HepG2 (cell line): Measurements from ENCODE around the gene SLC15A3. TPM values are rescaled to one million over a fixed set of nuclear protein-coding genes. Genes with fewer than 3 reads are reported as not detected.

Source experiments
- BORCS8-MEF2B ChIP-seq: sonication (generic); formaldehyde crosslinking; IDR thresholded peaks from 2 replicates; pipeline ENCODE4 v1.8.0; 2022; ENCODE audit warnings: mild to moderate bottlenecking, missing genetic modification reagents
- BRCA1 ChIP-seq: sonication (generic); formaldehyde crosslinking; IDR thresholded peaks from 2 replicates; pipeline ENCODE4 v1.4.0; 2020; ENCODE audit warnings: missing genetic modification reagents
- HHEX ChIP-seq: IDR thresholded peaks from 2 replicates; pipeline ENCODE4 v1.6.1; 2016; ENCODE audit warnings: control low read depth
- HOXD1 ChIP-seq: sonication (generic); formaldehyde crosslinking; IDR thresholded peaks from 2 replicates; pipeline ENCODE4 v1.5.0; 2020; ENCODE audit warnings: missing genetic modification reagents
- MAFG ChIP-seq: sonication (generic); formaldehyde crosslinking; IDR thresholded peaks from 2 replicates; pipeline ENCODE4 v1.5.1; 2020; ENCODE audit warnings: mild to moderate bottlenecking, missing genetic modification reagents
- REXO4 ChIP-seq: sonication (generic); formaldehyde crosslinking; IDR thresholded peaks from 2 replicates; pipeline ENCODE4 v1.8.0; 2022; ENCODE audit warnings: missing genetic modification reagents, mild to moderate bottlenecking, borderline replicate concordance
- ZNF121 ChIP-seq: sonication (generic); formaldehyde crosslinking; IDR thresholded peaks from 2 replicates; pipeline ENCODE4 v1.5.0; 2020; ENCODE audit warnings: mild to moderate bottlenecking, missing genetic modification reagents
- ZNF251 ChIP-seq: sonication (generic); formaldehyde crosslinking; IDR thresholded peaks from 2 replicates; pipeline ENCODE4 v1.9.0; 2021; ENCODE audit warnings: mild to moderate bottlenecking, missing genetic modification reagents
- ZNF264 ChIP-seq: sonication (generic); formaldehyde crosslinking; IDR thresholded peaks from 2 replicates; pipeline ENCODE4 v1.4.0; 2020; ENCODE audit warnings: missing genetic modification reagents
- ZNF737 ChIP-seq: sonication (generic); formaldehyde crosslinking; IDR thresholded peaks from 2 replicates; pipeline ENCODE4 v1.5.0; 2020; ENCODE audit warnings: missing genetic modification reagents, mild to moderate bottlenecking, borderline replicate concordance
- ZNF841 ChIP-seq: sonication (generic); formaldehyde crosslinking; IDR thresholded peaks from 2 replicates; pipeline ENCODE4 v1.8.1; 2023; ENCODE audit warnings: missing genetic modification reagents, borderline replicate concordance
- polyA plus RNA-seq, 8 experiments: library from polyadenylated mRNA; depleted of rRNA in 3 of 8; stranded (reverse) in 7 of 8; unstranded in 1 of 8; fragments of >200 nt; fragmentation: Illumina TruSeq in 4 of 8; extraction: Trizol in 4 of 8; gene quantifications; 2 replicates each; pipeline versions ENCODE4 v1.2.1 to v1.2.3, GENCODE V29; 2011 to 2016; ENCODE audit warnings: low read depth in 4 of 8, missing spikeins in 1 of 8, mixed read lengths in 1 of 8; ENCODE audit not compliant: insufficient read depth in 1 of 8
- total RNA-seq, 5 experiments: library from RNA; depleted of rRNA; stranded (reverse); fragments of >200 nt; fragmentation: Illumina TruSeq; extraction: Trizol; gene quantifications; 2 replicates each; pipeline ENCODE4 v1.2.3, GENCODE V29; 2016; ENCODE audit warnings: low read depth in 1 of 5
- TF ChIP-seq, protein P1 (sequence below): sonication (generic); formaldehyde crosslinking; IDR thresholded peaks from 2 replicates; pipeline ENCODE4 v1.4.0; 2020; ENCODE audit warnings: mild to moderate bottlenecking, missing genetic modification reagents, borderline replicate concordance
- TF ChIP-seq, protein P2 (sequence below): sonication (generic); formaldehyde crosslinking; IDR thresholded peaks from 2 replicates; pipeline ENCODE4 v1.4.0; 2020; ENCODE audit warnings: missing genetic modification reagents
- TF ChIP-seq, protein P3 (sequence below): sonication (generic); formaldehyde crosslinking; IDR thresholded peaks from 2 replicates; pipeline ENCODE4 v1.4.0; 2020; ENCODE audit warnings: missing genetic modification reagents, borderline replicate concordance

SLC15A3 gene
- total and polyA plus RNA-seq, 2 of the 13 experiments (the other 11 are each of a cell fraction or from before 2014, with no cell fraction given) = 0.45 to 0.77 TPM

DNA sequence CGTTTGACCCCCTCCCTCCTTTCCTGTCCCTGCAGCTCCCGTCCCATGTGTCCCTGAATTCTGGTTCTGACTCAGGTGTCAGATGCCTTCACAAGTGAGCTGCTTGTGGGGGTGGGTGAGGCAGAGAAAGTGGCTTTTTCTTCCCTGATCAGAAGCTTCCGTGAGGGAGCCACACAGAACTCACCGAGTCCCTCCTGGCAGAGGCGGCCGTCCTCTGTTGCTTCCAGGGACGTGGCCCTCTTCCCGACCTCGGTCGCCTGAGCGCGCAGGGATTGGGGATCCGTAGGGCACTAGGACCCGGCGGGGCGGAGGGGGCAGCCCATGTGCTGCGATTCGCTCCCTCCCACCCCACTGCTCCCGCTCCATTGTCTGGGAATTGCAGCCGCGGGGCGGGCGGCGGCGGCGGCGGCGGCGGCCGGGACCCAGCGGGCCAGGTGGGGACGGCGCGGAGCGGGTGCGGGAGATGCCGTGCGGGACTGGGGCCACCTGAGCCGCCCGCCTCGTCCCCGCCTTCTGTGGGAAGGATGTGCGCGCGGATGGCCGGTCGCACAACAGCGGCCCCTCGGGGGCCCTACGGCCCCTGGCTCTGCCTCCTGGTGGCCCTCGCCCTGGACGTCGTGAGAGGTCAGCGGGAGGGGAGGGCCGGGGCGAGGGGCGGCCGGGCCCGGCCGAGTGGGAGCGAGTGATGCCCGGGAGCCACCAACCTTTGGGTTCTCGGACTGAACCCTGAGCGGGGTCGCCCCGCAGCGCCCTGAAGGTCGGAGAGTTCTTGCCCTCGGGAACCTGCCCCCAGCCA, 27.7 kb downstream of the SLC15A3 start, which contains the start of gene TMEM132A (continued):
- TF ChIP-seq, protein P1, sequence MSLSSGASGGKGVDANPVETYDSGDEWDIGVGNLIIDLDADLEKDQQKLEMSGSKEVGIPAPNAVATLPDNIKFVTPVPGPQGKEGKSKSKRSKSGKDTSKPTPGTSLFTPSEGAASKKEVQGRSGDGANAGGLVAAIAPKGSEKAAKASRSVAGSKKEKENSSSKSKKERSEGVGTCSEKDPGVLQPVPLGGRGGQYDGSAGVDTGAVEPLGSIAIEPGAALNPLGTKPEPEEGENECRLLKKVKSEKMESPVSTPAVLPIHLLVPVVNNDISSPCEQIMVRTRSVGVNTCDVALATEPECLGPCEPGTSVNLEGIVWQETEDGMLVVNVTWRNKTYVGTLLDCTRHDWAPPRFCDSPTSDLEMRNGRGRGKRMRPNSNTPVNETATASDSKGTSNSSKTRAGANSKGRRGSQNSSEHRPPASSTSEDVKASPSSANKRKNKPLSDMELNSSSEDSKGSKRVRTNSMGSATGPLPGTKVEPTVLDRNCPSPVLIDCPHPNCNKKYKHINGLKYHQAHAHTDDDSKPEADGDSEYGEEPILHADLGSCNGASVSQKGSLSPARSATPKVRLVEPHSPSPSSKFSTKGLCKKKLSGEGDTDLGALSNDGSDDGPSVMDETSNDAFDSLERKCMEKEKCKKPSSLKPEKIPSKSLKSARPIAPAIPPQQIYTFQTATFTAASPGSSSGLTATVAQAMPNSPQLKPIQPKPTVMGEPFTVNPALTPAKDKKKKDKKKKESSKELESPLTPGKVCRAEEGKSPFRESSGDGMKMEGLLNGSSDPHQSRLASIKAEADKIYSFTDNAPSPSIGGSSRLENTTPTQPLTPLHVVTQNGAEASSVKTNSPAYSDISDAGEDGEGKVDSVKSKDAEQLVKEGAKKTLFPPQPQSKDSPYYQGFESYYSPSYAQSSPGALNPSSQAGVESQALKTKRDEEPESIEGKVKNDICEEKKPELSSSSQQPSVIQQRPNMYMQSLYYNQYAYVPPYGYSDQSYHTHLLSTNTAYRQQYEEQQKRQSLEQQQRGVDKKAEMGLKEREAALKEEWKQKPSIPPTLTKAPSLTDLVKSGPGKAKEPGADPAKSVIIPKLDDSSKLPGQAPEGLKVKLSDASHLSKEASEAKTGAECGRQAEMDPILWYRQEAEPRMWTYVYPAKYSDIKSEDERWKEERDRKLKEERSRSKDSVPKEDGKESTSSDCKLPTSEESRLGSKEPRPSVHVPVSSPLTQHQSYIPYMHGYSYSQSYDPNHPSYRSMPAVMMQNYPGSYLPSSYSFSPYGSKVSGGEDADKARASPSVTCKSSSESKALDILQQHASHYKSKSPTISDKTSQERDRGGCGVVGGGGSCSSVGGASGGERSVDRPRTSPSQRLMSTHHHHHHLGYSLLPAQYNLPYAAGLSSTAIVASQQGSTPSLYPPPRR (CRISPR knock-in tag) = no peak
- TF ChIP-seq, protein P2, sequence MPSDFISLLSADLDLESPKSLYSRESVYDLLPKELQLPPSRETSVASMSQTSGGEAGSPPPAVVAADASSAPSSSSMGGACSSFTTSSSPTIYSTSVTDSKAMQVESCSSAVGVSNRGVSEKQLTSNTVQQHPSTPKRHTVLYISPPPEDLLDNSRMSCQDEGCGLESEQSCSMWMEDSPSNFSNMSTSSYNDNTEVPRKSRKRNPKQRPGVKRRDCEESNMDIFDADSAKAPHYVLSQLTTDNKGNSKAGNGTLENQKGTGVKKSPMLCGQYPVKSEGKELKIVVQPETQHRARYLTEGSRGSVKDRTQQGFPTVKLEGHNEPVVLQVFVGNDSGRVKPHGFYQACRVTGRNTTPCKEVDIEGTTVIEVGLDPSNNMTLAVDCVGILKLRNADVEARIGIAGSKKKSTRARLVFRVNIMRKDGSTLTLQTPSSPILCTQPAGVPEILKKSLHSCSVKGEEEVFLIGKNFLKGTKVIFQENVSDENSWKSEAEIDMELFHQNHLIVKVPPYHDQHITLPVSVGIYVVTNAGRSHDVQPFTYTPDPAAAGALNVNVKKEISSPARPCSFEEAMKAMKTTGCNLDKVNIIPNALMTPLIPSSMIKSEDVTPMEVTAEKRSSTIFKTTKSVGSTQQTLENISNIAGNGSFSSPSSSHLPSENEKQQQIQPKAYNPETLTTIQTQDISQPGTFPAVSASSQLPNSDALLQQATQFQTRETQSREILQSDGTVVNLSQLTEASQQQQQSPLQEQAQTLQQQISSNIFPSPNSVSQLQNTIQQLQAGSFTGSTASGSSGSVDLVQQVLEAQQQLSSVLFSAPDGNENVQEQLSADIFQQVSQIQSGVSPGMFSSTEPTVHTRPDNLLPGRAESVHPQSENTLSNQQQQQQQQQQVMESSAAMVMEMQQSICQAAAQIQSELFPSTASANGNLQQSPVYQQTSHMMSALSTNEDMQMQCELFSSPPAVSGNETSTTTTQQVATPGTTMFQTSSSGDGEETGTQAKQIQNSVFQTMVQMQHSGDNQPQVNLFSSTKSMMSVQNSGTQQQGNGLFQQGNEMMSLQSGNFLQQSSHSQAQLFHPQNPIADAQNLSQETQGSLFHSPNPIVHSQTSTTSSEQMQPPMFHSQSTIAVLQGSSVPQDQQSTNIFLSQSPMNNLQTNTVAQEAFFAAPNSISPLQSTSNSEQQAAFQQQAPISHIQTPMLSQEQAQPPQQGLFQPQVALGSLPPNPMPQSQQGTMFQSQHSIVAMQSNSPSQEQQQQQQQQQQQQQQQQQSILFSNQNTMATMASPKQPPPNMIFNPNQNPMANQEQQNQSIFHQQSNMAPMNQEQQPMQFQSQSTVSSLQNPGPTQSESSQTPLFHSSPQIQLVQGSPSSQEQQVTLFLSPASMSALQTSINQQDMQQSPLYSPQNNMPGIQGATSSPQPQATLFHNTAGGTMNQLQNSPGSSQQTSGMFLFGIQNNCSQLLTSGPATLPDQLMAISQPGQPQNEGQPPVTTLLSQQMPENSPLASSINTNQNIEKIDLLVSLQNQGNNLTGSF (CRISPR knock-in tag) = no peak
- TF ChIP-seq BRCA1 (no peak), ZNF841 (CRISPR knock-in tag) (no peak), BORCS8-MEF2B (peak; percentile 64; the same call in 1 of the 2 replicates), HOXD1 (no peak), ZNF121 (CRISPR knock-in tag) (no peak), ZNF251 (CRISPR knock-in tag) (no peak), ZNF264 (no peak), ZNF737 (no peak), REXO4 (CRISPR knock-in tag) (no peak), MAFG (no peak), HHEX (CRISPR knock-in tag) (no peak)
- TF ChIP-seq, protein P3, sequence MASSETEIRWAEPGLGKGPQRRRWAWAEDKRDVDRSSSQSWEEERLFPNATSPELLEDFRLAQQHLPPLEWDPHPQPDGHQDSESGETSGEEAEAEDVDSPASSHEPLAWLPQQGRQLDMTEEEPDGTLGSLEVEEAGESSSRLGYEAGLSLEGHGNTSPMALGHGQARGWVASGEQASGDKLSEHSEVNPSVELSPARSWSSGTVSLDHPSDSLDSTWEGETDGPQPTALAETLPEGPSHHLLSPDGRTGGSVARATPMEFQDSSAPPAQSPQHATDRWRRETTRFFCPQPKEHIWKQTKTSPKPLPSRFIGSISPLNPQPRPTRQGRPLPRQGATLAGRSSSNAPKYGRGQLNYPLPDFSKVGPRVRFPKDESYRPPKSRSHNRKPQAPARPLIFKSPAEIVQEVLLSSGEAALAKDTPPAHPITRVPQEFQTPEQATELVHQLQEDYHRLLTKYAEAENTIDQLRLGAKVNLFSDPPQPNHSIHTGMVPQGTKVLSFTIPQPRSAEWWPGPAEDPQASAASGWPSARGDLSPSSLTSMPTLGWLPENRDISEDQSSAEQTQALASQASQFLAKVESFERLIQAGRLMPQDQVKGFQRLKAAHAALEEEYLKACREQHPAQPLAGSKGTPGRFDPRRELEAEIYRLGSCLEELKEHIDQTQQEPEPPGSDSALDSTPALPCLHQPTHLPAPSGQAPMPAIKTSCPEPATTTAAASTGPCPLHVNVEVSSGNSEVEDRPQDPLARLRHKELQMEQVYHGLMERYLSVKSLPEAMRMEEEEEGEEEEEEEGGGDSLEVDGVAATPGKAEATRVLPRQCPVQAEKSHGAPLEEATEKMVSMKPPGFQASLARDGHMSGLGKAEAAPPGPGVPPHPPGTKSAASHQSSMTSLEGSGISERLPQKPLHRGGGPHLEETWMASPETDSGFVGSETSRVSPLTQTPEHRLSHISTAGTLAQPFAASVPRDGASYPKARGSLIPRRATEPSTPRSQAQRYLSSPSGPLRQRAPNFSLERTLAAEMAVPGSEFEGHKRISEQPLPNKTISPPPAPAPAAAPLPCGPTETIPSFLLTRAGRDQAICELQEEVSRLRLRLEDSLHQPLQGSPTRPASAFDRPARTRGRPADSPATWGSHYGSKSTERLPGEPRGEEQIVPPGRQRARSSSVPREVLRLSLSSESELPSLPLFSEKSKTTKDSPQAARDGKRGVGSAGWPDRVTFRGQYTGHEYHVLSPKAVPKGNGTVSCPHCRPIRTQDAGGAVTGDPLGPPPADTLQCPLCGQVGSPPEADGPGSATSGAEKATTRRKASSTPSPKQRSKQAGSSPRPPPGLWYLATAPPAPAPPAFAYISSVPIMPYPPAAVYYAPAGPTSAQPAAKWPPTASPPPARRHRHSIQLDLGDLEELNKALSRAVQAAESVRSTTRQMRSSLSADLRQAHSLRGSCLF (CRISPR knock-in tag) = no peak
